ENCODE data around the gene BCL6B. TPM values are rescaled to one million over a fixed set of nuclear protein-coding genes. Genes with fewer than 3 reads are reported as not detected.
A peak's percentile ranks its signal among the peaks of the same experiment; 100 is the strongest.

BCL6B gene
- total RNA-seq, 1 donor from 2014 or later = 271 TPM

GRCh38 chr17:7067198-7067597 is 44.3 kb downstream of the BCL6B start:
- Mint-ChIP-seq H3K4me3 (ENCODE audit: unreplicated experiment) (no peak overlapping the region), H3K9me3 (ENCODE audit: unreplicated experiment) (peaks cover 11% of the 10 kb centered on the region), H3K4me1 (ENCODE audit: unreplicated experiment) (peaks cover 13% of the 10 kb centered on the region), H3K27ac (ENCODE audit: unreplicated experiment) (no peak overlapping the region), H3K27me3 (ENCODE audit: unreplicated experiment) (no peaks in the 10 kb centered on the region), H3K36me3 (ENCODE audit: low read depth, unreplicated experiment) (peaks cover 28% of the 10 kb centered on the region)
- no peak for TF ChIP-seq CTCF (IDR thresholded peaks at IDR 0.05; ENCODE audit: unreplicated experiment)
- no peak for DNase-seq (ENCODE audit: low spot score)

- no peak for DNase-seq (ENCODE audit: low spot score)
- Mint-ChIP-seq H3K4me1 (ENCODE audit: unreplicated experiment) (peaks cover 10% of the 10 kb centered on the region), H3K4me3 (ENCODE audit: unreplicated experiment) (no peak overlapping the region), H3K9me3 (ENCODE audit: unreplicated experiment) (peaks cover 11% of the 10 kb centered on the region), H3K27me3 (ENCODE audit: unreplicated experiment) (no peaks in the 10 kb centered on the region), H3K36me3 (ENCODE audit: low read depth, unreplicated experiment) (peaks cover 28% of the 10 kb centered on the region), H3K27ac (ENCODE audit: unreplicated experiment) (no peak overlapping the region)
- no peak for TF ChIP-seq CTCF (IDR thresholded peaks at IDR 0.05; ENCODE audit: unreplicated experiment)
Observed at GRCh38 chr17:7068268-7068667, 45.4 kb downstream of the BCL6B start.

GRCh38 chr17:7070712-7071111 is 47.9 kb downstream of the BCL6B start:
- DNase-seq (ENCODE audit: low spot score) = no peak
- TF ChIP-seq CTCF (IDR thresholded peaks at IDR 0.05; ENCODE audit: unreplicated experiment) = no peak
- Mint-ChIP-seq H3K27me3 (ENCODE audit: unreplicated experiment) (peaks cover 1% of the 10 kb centered on the region), H3K4me3 (ENCODE audit: unreplicated experiment) (no peak overlapping the region), H3K4me1 (ENCODE audit: unreplicated experiment) (no peaks in the 10 kb centered on the region), H3K27ac (ENCODE audit: unreplicated experiment) (no peak overlapping the region), H3K9me3 (ENCODE audit: unreplicated experiment) (peaks cover 11% of the 10 kb centered on the region), H3K36me3 (ENCODE audit: low read depth, unreplicated experiment) (peaks cover 48% of the 10 kb centered on the region)

- peaks cover 4% of the 10 kb centered on the region for H3K4me1 Mint-ChIP-seq (ENCODE audit: unreplicated experiment)
- DNase-seq (ENCODE audit: low spot score) = no peak
- H3K9me3 Mint-ChIP-seq (ENCODE audit: unreplicated experiment) = peaks cover 11% of the 10 kb centered on the region
- no peak for TF ChIP-seq CTCF (IDR thresholded peaks at IDR 0.05; ENCODE audit: unreplicated experiment)
- no peak overlapping the region for H3K4me3 Mint-ChIP-seq (ENCODE audit: unreplicated experiment)
- H3K27me3 Mint-ChIP-seq (ENCODE audit: unreplicated experiment) = peaks cover 1% of the 10 kb centered on the region
- H3K27ac Mint-ChIP-seq (ENCODE audit: unreplicated experiment) = no peak overlapping the region
- peaks cover 48% of the 10 kb centered on the region for H3K36me3 Mint-ChIP-seq (ENCODE audit: low read depth, unreplicated experiment)
Observed at GRCh38 chr17:7072406-7072805, 49.6 kb downstream of the BCL6B start.

GRCh38 chr17:7074931-7075330 is 52.1 kb downstream of the BCL6B start:
- Mint-ChIP-seq H3K9me3 (ENCODE audit: unreplicated experiment) (no peaks in the 10 kb centered on the region), H3K4me1 (ENCODE audit: unreplicated experiment) (peaks cover 22% of the 10 kb centered on the region), H3K27me3 (ENCODE audit: unreplicated experiment) (peaks cover 1% of the 10 kb centered on the region), H3K36me3 (ENCODE audit: low read depth, unreplicated experiment) (peaks cover 42% of the 10 kb centered on the region), H3K4me3 (ENCODE audit: unreplicated experiment) (peak overlapping the region; percentile 56), H3K27ac (ENCODE audit: unreplicated experiment) (no peak overlapping the region)
- no peak for DNase-seq (ENCODE audit: low spot score)
- TF ChIP-seq CTCF (IDR thresholded peaks at IDR 0.05; ENCODE audit: unreplicated experiment) = no peak
